Pulmonary artery endothelial cell (primary cell): ENCODE results near the gene HBE1. TPM values are rescaled to one million over a fixed set of nuclear protein-coding genes. Genes with fewer than 3 reads are reported as not detected.
"Not testable (repeated sequence)": the region's sequence is repeated elsewhere in the genome, so short reads cannot be mapped to it uniquely, and the experiment has no call there.

Experiments
- DNase-seq: peaks from one replicate; pipeline ENCODE4 v3.0.0-alpha.2; 2011; ENCODE audit warnings: low read depth, low spot score
- total RNA-seq: library from RNA; depleted of rRNA; stranded (reverse); fragments of >200 nt; gene quantifications from 2 replicates; pipeline ENCODE4 v1.2.3, GENCODE V29; 2014

HBE1 gene
- total RNA-seq, 1 donor from 2014 or later = not detected

- DNase-seq = not testable (repeated sequence)
These were observed 16.3 kb downstream of the HBE1 start for GRCh38 chr11:5253440-5253839.

GRCh38 chr11:5252919-5253265 lies 16.9 kb downstream of the HBE1 start:
- DNase-seq = no peak

- DNase-seq = no peak
These were observed 17.4 kb downstream of the HBE1 start for GRCh38 chr11:5252192-5252918.

- no peak for DNase-seq
These were observed 18.0 kb downstream of the HBE1 start for GRCh38 chr11:5251746-5252145.

GRCh38 chr11:5250543-5251204 lies 19.1 kb downstream of the HBE1 start:
- no peak for DNase-seq

GRCh38 chr11:5249807-5250396 lies 19.8 kb downstream of the HBE1 start, which contains the start of gene HBG1:
HBG1 (minus strand) TSS chr11:5249857; CDS start chr11:5249804, 53 bp downstream.
- DNase-seq = not testable (repeated sequence)

GRCh38 chr11:5248498-5248897 lies 21.2 kb downstream of the HBE1 start:
- not testable (repeated sequence) for DNase-seq

- DNase-seq = no peak
These were observed 22.1 kb downstream of the HBE1 start for GRCh38 chr11:5247472-5248192.

GRCh38 chr11:5246772-5247471 lies 22.8 kb downstream of the HBE1 start:
- no peak for DNase-seq

GRCh38 chr11:5245155-5245554 lies 24.6 kb downstream of the HBE1 start:
- no peak for DNase-seq

GRCh38 chr11:5243816-5244180 lies 25.9 kb downstream of the HBE1 start:
- DNase-seq = no peak

- no peak for DNase-seq
These were observed 26.6 kb downstream of the HBE1 start for GRCh38 chr11:5242933-5243815.

GRCh38 chr11:5242208-5242607 lies 27.5 kb downstream of the HBE1 start:
- DNase-seq = no peak

GRCh38 chr11:5241458-5241857 lies 28.3 kb downstream of the HBE1 start:
- DNase-seq = no peak

- DNase-seq = no peak
These were observed 29.3 kb downstream of the HBE1 start for GRCh38 chr11:5240458-5240857.

- no peak for DNase-seq
These were observed 29.7 kb downstream of the HBE1 start for GRCh38 chr11:5240056-5240455.

- DNase-seq = no peak
These were observed 30.7 kb downstream of the HBE1 start for GRCh38 chr11:5239046-5239445.

- no peak for DNase-seq
These were observed 31.3 kb downstream of the HBE1 start for GRCh38 chr11:5238486-5238885.

GRCh38 chr11:5237420-5237819 lies 32.3 kb downstream of the HBE1 start:
- DNase-seq = no peak

GRCh38 chr11:5235364-5236095 lies 34.2 kb downstream of the HBE1 start:
- no peak for DNase-seq
